HG02981 (cell line): ENCODE data around the gene TRIP12.
A peak's percentile ranks its signal among the peaks of the same experiment; 100 is the strongest.
"Not testable (repeated sequence)": the region's sequence is repeated elsewhere in the genome, so short reads cannot be mapped to it uniquely, and the experiment has no call there.

Experiments used
- ATAC-seq: cut with Tn5 transposase; IDR thresholded peaks from one replicate; pipeline ENCODE4 v1.9.1; 2021; ENCODE audit warnings: mild to moderate bottlenecking, moderate library complexity; ENCODE audit not compliant: unreplicated experiment

Gene TRIP12

DNA sequence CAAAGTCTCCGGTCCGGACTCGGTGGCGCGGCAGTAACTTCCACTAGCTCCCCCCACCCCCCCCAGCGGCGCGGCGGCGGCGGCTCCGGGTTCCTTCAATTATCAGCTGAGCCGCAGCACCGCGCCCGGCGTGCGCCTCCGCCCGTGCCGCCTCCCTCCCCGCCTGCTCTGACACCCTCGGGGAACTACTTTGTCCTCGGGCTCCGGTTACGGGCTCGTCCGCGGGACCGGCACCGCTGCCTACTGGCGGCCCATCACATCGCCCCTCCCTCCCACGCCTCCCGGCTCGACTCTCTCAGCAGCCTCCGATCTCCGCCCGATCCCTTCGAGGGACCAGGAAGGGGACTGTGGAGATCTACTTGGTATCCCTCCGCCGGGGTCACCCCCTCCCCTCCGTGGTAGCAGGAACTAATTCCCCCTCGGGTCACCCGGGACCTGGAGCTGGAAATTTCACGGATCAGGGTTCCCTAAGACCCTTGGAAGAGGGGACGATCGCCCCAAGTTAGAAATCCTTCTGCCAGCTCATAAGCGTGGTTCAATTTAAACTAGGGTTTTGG lies at the start of gene TRIP12:
TSS of gene TRIP12 (minus strand) at position 118 of the 557 bp plus-strand sequence. CDS start 41,930 bp downstream, outside the sequence.
- ATAC-seq, result peak; percentile 69

DNA sequence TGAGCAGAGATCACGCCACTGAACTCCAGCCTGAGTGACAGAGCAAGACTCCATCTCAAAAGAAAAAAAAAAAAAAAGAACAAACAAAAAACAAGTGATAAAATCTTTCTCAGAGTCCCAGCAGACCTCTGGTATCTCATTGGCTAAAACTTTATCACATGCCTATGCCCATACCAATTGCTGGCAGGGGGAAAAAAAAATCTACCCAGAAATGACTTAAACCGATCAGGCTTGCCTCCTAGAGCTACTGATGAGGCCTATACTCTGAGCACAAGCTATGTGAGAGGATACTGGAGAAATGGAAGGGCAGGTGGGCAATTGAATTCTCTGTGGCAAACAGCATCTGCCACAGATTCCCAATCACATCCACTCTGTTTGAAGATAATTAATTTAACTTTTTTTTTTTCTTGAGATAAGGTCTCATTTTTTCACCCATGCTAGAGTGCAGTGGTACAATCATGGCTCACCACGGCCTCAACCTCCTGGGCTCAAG lies 49.5 kb upstream of the TRIP12 start:
- ATAC-seq, result no peak

DNA sequence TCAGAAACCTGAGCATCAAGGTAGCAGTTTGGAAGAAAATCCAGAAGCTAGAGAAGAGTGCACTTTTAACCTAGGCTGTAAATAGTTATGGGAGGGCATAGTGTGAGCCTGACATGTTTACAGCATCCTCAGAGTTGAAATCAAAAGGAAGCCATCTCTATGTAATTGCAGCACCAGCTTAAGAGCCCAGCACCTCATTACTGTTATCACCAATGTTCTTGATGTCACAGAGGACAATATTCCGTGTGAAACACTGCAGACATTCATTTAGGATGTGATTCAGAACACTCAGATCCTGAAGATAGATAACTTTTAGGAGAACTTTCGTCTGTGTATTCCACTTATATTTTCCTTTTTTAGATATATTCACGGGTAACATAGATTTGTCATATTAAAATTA lies 48.6 kb upstream of the TRIP12 start:
- no peak for ATAC-seq

GRCh38 chr2:229969921-229970320 lies 48.1 kb upstream of the TRIP12 start:
- no peak for ATAC-seq

GRCh38 chr2:229963596-229963995 lies 41.8 kb upstream of the TRIP12 start:
- ATAC-seq, result not testable (repeated sequence)

DNA sequence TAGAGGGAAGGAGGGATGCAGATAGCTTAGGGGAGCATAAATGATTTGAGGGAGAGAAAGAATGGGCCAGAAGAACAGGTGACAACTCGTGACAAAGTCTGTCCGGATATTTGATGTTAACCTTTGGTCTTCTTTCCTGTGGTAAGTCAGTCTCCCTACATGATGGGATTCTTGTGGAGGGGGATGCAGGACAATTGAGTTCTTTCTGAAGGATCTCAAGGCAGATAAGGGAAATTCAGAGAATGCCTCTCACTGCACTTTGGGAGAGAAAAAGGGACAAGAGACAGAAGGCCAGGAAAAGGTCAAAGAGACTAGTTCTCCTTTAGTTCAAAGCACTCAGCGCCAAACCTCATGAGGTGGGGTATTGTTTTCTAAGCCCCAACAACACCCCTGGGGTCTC lies 34.7 kb upstream of the TRIP12 start:
- ATAC-seq, result no peak

GRCh38 chr2:229955663-229956062 lies 33.9 kb upstream of the TRIP12 start:
- ATAC-seq, result no peak

DNA sequence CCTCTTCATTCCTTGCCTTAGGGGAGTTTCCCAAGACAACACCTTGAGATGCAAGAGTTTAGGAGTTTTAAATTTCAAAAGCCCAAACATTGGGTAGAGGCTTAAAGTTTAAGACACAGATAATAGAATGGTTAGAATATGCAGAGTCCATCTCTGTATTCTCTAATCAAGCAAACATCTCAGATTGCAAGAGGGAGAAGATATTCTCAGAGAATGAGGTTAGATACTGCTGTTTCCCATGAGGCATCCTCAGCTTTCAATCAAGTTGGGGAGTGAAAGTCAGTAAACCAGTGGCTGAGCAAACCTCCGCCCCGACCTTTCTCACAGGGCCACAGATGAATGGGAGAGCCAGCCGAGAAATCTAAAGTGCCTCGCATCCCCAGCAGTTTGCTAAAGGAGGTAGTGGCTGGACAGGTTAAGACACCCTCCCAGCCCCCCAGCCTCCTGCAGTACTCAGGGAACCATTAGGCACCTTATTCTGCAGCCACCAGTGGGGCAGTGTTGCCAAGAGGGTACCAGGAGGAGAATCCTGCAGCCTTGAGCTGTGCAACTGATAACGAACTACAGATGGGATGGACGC lies 30.5 kb upstream of the TRIP12 start:
- no peak for ATAC-seq

DNA sequence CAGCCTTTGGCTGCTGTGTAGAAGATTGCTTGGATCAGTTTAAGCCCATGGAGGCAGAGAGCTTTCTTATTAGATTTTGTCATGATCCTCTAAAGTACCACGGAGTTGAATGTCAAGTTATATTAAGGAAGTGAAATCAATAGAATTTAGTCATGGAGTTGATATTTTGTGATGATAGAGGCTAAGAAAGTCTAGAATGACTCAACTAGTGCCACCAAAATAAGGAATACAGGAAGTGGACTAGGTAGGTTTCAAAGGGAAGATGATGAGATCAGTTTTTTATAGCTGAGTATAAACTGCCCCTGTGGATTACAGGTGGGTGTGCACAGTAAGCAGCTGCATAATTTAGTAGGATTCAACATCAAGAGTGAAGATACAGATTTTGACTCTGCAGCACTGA lies 25.7 kb upstream of the TRIP12 start:
- no peak for ATAC-seq

- no peak for ATAC-seq
Measured at GRCh38 chr2:229945975-229946374, 24.2 kb upstream of the TRIP12 start.

GRCh38 chr2:229943770-229944449 lies 22.1 kb upstream of the TRIP12 start:
- no peak for ATAC-seq

GRCh38 chr2:229943171-229943570 lies 21.4 kb upstream of the TRIP12 start:
- no peak for ATAC-seq

DNA sequence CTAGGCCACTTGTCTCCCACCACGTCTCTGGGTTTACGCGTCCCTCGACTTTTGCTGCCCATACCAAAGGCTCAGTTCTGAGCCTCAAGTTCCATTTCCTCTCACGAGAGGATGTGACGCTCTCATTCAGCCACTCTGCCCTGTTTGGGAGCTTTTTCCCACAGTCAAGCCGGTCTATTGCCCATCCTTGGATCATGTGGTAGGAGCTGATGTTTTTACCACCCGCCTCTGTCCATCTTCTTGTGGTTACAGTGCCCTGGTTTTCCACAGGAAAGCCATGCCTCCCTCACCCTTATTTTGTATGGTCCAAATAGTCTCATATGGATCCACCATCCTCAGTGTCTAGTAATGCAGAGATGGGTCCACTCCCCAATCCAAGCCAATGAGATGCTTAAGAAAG lies 20.9 kb upstream of the TRIP12 start:
- no peak for ATAC-seq

DNA sequence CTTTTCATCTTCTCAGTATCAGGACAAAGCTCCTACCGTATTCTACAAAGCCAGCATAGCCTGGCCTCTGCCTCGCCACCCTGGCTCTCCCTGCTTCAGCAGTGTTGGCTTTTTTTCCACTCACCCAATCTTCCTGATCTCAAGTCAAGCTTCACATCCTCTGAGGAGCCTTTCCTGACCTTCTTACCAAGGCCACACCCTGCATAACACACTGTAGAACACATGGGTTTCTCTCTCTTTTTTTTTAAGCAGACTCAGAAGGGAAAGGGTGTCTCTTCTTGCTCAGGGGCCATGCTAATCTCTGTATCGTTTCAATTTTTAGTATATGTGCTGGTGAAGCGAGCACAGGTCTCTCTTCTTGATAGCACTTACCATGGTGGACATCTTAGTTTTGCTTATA lies 15.7 kb upstream of the TRIP12 start:
- no peak for ATAC-seq

- no peak for ATAC-seq
Measured at GRCh38 chr2:229931241-229931640, 9.4 kb upstream of the TRIP12 start.

GRCh38 chr2:229930656-229931055 lies 8.8 kb upstream of the TRIP12 start:
- ATAC-seq, result no peak

DNA sequence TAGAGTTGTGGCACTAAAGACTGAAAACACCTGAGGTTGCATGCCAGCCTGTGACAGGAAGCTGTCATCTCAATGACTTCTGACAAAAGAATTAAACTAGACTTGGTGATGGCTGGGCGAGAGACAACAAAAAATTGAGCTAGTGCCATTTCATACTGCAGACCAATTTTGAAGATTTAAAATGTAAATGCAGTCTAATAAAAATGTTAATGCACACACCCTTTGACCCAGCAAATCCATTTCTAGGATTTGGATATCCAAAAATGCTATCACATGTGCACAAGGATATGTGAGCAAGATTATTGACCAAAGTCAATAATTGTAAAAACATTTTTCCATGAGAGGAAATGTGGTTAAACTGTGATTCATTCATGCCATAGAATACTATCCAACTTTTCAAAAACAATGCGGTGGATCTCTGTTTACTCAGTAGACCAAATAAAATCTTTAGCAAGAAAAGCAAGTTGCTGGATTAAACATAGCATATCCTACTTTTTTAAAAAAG lies 6.1 kb upstream of the TRIP12 start:
- no peak for ATAC-seq

DNA sequence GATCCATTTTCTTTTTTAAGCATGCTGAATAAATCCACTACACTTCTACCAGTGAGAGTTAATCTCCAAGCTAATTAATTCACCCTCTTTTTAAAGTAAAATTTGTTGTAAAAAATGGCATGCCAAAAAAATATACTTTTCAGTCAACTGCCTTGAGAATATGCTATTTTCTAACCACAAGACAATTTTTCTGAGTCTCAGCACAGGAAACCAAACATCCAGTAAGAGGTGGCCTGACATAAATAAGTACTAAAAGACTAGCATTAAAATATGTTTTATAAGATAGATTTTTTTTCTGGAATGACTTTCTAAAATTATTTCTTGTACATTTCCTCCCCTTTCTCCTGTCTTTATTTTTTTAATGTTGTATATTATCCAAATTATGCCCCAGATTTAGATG lies 3.4 kb upstream of the TRIP12 start:
- no peak for ATAC-seq

DNA sequence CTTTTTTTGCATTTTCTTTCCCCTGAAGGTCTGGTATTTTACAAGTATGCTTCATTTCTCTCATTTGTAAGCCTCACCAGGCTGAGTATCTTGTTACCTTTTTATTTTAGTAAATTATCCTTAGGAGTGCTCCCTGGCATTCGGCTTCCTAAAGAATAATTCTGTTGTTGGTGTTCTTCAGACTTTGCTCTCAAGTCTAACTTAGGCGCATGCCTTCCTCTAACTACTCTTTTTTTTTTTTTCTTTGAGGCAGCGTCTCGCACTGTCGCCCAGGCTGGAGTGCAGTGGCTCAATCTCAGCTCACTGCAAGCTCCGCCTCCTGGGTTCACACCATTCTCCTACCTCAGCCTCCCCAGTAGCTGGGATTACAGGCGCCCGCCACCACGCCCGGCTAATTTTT lies 2.7 kb upstream of the TRIP12 start:
- not testable (repeated sequence) for ATAC-seq

- peak; percentile 66 for ATAC-seq
Measured at GRCh38 chr2:229922449-229923386, 909 bp upstream of the TRIP12 start, which contains the start of gene FBXO36. Gene FBXO36, plus strand, starts transcription at chr2:229922503. Its CDS starts 11 bp downstream, at chr2:229922514.
